ENCODE results near the gene KLHL26.
A peak's percentile ranks its signal among the peaks of the same experiment; 100 is the strongest.

The KLHL26 gene

DNA sequence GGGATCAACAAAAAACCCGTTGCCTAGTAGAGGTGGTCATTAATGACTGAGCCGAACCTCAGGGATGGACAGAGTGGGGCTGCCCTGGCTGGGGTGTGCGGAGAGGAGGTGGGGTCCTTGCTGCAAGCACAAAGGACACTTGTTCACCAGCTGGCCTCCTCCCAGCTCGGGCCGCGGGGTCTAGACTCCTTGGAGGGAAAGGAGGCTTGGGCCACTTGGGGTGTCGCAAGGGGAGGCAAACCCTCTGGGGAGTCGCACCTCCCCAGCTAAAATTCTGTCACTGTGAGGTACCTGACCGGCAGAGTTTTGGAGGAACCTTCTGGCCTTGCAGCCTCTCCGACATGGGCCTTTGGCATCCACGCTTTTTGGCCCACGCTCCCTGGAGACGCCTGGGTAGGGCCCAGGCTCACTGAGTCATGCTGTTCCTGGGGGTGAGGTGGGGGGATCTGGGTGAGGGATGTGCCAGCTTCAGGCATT lies 8.2 kb downstream of the KLHL26 start:
- H3K9ac ChIP-seq, result peak overlapping the region; percentile 56 to 71 (median 59)
- peaks cover 0 to 10% (median 7%) of the 10 kb centered on the region in 11 experiments; a peak in 6 of 22 replicates for H3K36me3 ChIP-seq
- peaks cover 60 to 73% (median 66%) of the 10 kb centered on the region in 10 experiments for H3K4me1 ChIP-seq
- H3K27ac ChIP-seq, result peak overlapping the region; percentile 30 to 71 (median 60); a peak in 19 of 22 replicates
- peaks cover 20 to 89% (median 44%) of the 10 kb centered on the region in 11 experiments; a peak in 21 of 22 replicates for H4K20me1 ChIP-seq
- H3K4me2 ChIP-seq, result peak overlapping the region; percentile 88 to 99 (median 96)
- H3K4me3 ChIP-seq, result peak overlapping the region; percentile 14 to 62 (median 46); a peak in 18 of 20 replicates
- TF ChIP-seq Cebpa-rat (IDR thresholded peaks at IDR 0.05), result no peak
- no peaks in the 10 kb centered on the region for H3K9me3 ChIP-seq (replicated peaks in 1 of 11)
- H3K27me3 ChIP-seq, result no peaks in the 10 kb centered on the region

DNA sequence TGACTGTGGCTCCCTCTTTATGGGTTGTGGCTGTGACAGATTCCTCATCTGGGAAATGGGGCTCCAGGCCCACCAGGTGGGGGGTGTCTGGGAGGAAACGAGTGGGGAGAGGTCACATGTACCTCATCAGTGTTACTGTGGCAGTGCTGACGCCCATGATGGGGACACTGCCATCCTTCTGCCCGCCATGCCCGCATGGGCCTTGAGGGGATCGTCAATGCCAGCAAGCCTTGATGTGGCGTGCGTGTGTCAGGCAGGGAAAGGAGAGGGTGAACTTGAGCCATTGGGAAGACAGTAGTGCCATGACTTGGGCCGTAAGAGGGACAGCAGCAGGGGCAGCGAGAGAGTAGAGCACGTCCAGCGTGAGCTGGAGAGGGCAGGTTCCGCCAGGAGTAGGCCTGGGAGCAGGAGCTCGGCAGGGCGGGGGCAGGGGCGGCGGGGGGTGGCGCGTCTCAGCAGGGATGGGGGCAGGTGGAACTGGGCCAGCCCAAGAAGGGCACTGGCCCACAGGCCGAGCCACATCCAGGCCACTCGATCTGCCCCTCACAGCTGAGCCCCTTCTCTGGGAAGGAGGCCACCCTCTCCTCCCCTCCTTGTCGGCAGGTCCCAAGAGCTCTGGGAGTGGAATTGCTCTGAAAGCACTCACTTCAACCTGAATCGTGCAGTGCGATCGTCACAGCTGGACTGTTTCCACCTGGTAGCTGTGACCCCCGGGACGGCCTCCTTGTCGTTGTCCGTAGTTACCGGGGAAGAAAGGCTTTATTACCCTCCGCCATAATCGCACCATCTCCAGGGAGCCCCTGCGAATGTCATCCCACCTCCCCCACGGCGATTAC lies 9.9 kb downstream of the KLHL26 start:
- H3K27me3 ChIP-seq, result no peaks in the 10 kb centered on the region
- H3K4me2 ChIP-seq, result peak overlapping the region; percentile 90 to 99 (median 96)
- H3K4me3 ChIP-seq, result no peak overlapping the region
- peaks cover 73 to 90% (median 82%) of the 10 kb centered on the region in 10 experiments for H3K4me1 ChIP-seq
- H4K20me1 ChIP-seq, result peaks cover 37 to 92% (median 61%) of the 10 kb centered on the region in 11 experiments; a peak in 21 of 22 replicates
- no peak for TF ChIP-seq Cebpa-rat (IDR thresholded peaks at IDR 0.05)
- H3K36me3 ChIP-seq, result peaks cover 0 to 14% (median 0%) of the 10 kb centered on the region in 11 experiments; a peak in 4 of 22 replicates
- 0 out of 22 replicates have a peak overlapping the region, but pooled peaks of 1 of the 11 experiments have one; percentile 25 for H3K27ac ChIP-seq
- H3K9ac ChIP-seq, result 0 out of 22 replicates have a peak overlapping the region, but pooled peaks of 1 of the 11 experiments have one; percentile 5
- no peaks in the 10 kb centered on the region for H3K9me3 ChIP-seq (replicated peaks in 1 of 11)

DNA sequence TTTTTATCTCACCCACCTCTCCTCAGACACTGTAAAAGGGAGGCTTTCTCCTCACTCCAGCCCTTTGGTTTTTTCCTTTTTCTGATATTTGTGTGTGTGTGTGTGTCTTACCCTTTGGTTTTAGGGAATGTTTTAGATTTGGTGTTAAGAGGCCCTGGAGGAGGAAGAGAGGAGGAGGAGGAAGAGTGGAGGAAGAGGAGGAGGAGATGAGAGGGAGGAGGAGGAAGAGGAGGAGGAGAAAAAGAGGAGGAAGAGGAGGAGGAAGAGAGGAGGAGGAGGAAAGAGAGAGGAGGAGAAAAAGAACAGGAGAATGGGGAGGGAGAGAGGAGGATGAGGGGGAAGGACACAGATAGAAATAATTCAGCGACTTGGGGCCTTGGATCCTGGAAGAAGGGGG lies 10.5 kb downstream of the KLHL26 start:
- Histone ChIP-seq H3K9me3 (replicated peaks in 1 of 11) (no peaks in the 10 kb centered on the region), H3K27ac (0 out of 22 replicates have a peak overlapping the region, but pooled peaks of 1 of the 11 experiments have one; percentile 25), H3K9ac (peak overlapping the region in 4 of 11 experiments; percentile 5 to 46 (median 30); a peak in 3 of 22 replicates), H3K4me1 (peaks cover 73 to 90% (median 85%) of the 10 kb centered on the region in 10 experiments), H3K4me3 (no peak overlapping the region), H3K27me3 (no peaks in the 10 kb centered on the region), H3K4me2 (peak overlapping the region; percentile 82 to 97 (median 92)), H3K36me3 (peaks cover 0 to 14% (median 0%) of the 10 kb centered on the region in 11 experiments; a peak in 4 of 22 replicates), H4K20me1 (peaks cover 41 to 92% (median 67%) of the 10 kb centered on the region in 11 experiments; a peak in 21 of 22 replicates)
- no peak for TF ChIP-seq Cebpa-rat (IDR thresholded peaks at IDR 0.05)

DNA sequence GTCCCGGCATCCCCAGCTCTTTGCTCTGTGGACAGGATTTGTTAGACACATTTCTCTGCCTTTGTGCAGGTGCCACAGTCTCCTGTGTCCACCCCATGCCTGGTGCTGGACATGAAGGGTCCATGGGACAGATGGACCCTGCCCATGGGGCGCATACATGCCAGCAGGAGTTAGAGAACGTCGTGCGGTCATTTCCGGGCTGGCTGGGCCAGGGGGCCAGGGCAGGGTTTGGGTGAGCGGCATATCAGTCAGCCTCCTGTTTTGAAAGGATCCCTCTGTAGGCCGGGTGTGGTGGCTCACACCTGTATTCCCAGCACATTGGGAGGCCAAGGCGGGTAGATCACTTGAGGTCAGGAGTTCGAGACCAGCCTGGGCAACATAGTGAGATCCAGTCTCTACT lies 11.0 kb downstream of the KLHL26 start:
- H3K4me3 ChIP-seq, result no peak overlapping the region; a peak in 1 of 20 replicates
- no peaks in the 10 kb centered on the region for H3K9me3 ChIP-seq (replicated peaks in 1 of 11)
- H3K27ac ChIP-seq, result 0 out of 22 replicates have a peak overlapping the region, but pooled peaks of 1 of the 11 experiments have one; percentile 25
- TF ChIP-seq Cebpa-rat (IDR thresholded peaks at IDR 0.05), result no peak
- peaks cover 73 to 90% (median 84%) of the 10 kb centered on the region in 10 experiments for H3K4me1 ChIP-seq
- peak overlapping the region; percentile 82 to 97 (median 92) for H3K4me2 ChIP-seq
- peaks cover 0 to 14% (median 0%) of the 10 kb centered on the region in 11 experiments; a peak in 4 of 22 replicates for H3K36me3 ChIP-seq
- H3K9ac ChIP-seq, result peak overlapping the region in 6 of 11 experiments; percentile 5 to 60 (median 40); a peak in 4 of 22 replicates
- H3K27me3 ChIP-seq, result no peaks in the 10 kb centered on the region
- peaks cover 45 to 92% (median 71%) of the 10 kb centered on the region in 11 experiments; a peak in 21 of 22 replicates for H4K20me1 ChIP-seq

DNA sequence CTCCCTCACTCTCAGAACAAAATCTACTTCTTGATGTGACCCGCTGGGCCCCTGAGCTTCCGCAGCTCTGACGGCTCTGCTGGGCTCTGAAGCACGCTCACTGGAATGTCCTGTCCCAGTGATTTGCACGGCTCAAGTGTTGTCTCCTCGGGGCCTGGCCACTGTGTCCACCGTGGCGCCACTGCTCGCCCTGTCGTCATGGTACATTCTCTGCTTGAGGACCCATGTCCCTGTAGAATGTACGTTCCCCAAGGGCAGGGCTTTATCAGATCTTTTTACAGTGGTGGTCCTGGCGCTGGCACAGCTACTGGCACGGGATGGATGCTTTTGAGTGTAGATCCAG lies 12.1 kb downstream of the KLHL26 start:
- peaks cover 46 to 88% (median 72%) of the 10 kb centered on the region in 11 experiments; a peak in 21 of 22 replicates for H4K20me1 ChIP-seq
- peak overlapping the region; percentile 82 to 97 (median 92) for H3K4me2 ChIP-seq
- H3K9ac ChIP-seq, result peak overlapping the region in 10 of 11 experiments; percentile 12 to 65 (median 56); a peak in 15 of 22 replicates
- no peaks in the 10 kb centered on the region for H3K27me3 ChIP-seq
- H3K36me3 ChIP-seq, result peaks cover 0 to 14% (median 0%) of the 10 kb centered on the region in 11 experiments; a peak in 4 of 22 replicates
- TF ChIP-seq Cebpa-rat (IDR thresholded peaks at IDR 0.05), result no peak
- peaks cover 71 to 87% (median 81%) of the 10 kb centered on the region in 10 experiments for H3K4me1 ChIP-seq
- H3K27ac ChIP-seq, result peak overlapping the region in 5 of 11 experiments; percentile 25 to 58 (median 37); a peak in 6 of 22 replicates
- peak overlapping the region in 8 of 10 experiments; percentile 8 to 52 (median 44); a peak in 12 of 20 replicates for H3K4me3 ChIP-seq
- no peaks in the 10 kb centered on the region for H3K9me3 ChIP-seq (replicated peaks in 1 of 11)

DNA sequence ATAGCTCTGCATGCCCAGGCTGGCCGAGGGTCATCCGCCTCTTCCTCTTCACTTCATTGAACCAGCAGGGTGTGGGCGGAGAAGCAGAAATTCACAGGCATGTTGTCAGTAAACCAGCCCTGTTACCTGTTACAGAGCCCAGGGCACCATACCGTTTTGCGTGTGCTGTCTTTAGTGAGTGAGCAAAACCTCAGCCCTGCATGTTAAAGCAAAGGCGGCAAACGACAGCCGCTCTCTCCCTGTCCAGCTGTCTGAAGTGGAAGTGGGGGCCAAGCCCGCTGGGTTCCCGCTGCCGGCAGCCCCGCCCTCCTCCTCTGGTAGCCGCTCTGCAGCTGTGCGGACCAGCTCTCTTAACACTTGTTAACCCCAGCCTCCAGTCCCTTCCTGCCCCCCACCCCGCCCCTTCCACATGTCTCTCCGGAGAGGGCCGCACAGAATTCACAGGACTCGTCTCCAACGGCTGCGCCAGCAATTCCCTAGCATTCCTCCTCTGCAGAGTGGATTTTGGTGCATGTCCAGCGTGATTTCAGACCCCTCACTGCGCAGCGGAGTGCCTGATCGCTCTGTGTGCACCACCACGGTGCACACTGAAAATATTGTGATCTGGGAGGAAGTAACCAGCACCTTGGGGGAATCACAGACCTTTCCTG lies 12.7 kb downstream of the KLHL26 start:
- H3K4me3 ChIP-seq, result peak overlapping the region in 9 of 10 experiments; percentile 8 to 52 (median 43); a peak in 16 of 20 replicates
- H3K27me3 ChIP-seq, result no peaks in the 10 kb centered on the region
- peaks cover 0 to 14% (median 0%) of the 10 kb centered on the region in 11 experiments; a peak in 4 of 22 replicates for H3K36me3 ChIP-seq
- H3K9ac ChIP-seq, result peak overlapping the region in 10 of 11 experiments; percentile 36 to 65 (median 56); a peak in 18 of 22 replicates
- H3K9me3 ChIP-seq (replicated peaks in 1 of 11), result no peaks in the 10 kb centered on the region
- no peak for TF ChIP-seq Cebpa-rat (IDR thresholded peaks at IDR 0.05)
- peaks cover 65 to 82% (median 76%) of the 10 kb centered on the region in 10 experiments for H3K4me1 ChIP-seq
- peak overlapping the region; percentile 82 to 97 (median 92) for H3K4me2 ChIP-seq
- H3K27ac ChIP-seq, result peak overlapping the region in 9 of 11 experiments; percentile 14 to 71 (median 51); a peak in 16 of 22 replicates
- peaks cover 46 to 86% (median 72%) of the 10 kb centered on the region in 11 experiments; a peak in 21 of 22 replicates for H4K20me1 ChIP-seq

DNA sequence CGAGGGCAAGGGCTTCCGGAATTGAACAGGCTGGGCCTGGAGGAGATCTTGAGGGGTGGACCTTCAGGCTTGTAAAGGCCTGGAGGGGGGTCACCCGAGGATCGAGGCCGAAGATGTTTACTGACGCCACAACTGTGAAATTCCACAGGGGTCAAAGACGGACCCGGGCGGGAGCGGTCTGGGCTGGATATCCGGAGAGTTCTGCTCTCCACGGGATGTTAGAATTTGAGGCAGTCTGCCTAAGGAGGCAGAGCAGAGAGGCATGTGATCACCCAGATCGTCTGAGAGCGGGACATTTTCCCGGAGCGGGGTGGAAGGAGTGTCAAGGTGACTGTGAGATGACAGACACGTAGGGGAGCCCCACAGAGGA lies 13.2 kb downstream of the KLHL26 start:
- no peak for TF ChIP-seq Cebpa-rat (IDR thresholded peaks at IDR 0.05)
- Histone ChIP-seq H3K27me3 (no peaks in the 10 kb centered on the region), H3K9ac (peak overlapping the region in 10 of 11 experiments; percentile 36 to 65 (median 56); a peak in 18 of 22 replicates), H3K9me3 (replicated peaks in 1 of 11) (no peaks in the 10 kb centered on the region), H3K27ac (peak overlapping the region in 9 of 11 experiments; percentile 14 to 71 (median 51); a peak in 16 of 22 replicates), H4K20me1 (peaks cover 46 to 84% (median 70%) of the 10 kb centered on the region in 11 experiments; a peak in 21 of 22 replicates), H3K4me2 (peak overlapping the region; percentile 82 to 97 (median 92)), H3K36me3 (peaks cover 0 to 14% (median 0%) of the 10 kb centered on the region in 11 experiments; a peak in 4 of 22 replicates), H3K4me1 (peaks cover 60 to 77% (median 71%) of the 10 kb centered on the region in 10 experiments), H3K4me3 (peak overlapping the region in 8 of 10 experiments; percentile 32 to 52 (median 44); a peak in 11 of 20 replicates)
